ENCODE results near the gene NEK8. TPM values are rescaled to one million over a fixed set of nuclear protein-coding genes. Genes with fewer than 3 reads are reported as not detected.
"Not testable (repeated sequence)": the region's sequence is repeated elsewhere in the genome, so short reads cannot be mapped to it uniquely, and the experiment has no call there.

NEK8 gene
- total and polyA plus RNA-seq, 2 experiments from 2014 or later, result 5.0 to 13.6 TPM

DNA sequence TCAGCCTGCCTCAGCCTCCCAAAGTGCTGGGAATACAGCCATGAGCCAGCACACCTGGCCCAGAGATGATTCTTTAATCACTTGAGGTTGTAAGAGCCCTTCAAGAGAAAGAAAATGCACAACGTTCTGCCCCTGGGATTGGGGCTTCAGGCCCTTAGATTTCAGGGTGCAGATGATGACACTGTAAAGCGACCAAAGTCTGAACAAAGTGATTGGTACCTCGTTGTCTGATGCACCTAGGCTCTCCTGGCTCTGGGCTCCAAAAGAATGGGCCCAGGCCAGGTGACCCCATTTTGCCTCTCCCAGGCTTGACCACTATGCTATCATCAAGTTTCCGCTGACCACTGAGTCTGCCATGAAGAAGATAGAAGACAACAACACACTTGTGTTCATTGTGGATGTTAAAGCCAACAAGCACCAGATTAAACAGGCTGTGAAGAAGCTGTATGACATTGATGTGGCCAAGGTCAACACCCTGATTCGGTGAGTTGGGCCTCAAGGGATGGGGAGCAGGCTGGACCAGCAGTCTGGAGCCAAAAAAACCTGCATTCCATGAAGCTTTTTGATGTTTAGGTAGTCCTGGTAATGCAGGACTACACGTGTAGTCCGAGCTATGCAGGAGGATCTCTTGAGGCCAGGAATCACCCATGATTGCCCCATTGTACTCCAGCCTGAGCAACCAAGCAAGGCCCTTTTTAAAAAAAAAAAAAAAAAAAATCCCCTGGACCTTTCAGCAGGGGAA is 6.0 kb upstream of the NEK8 start:
- Histone ChIP-seq H3K27ac (no peak overlapping the region), H3K4me3 (no peak overlapping the region), H3K27me3 (no peaks in the 10 kb centered on the region), H3K4me1 (ENCODE audit: low read depth) (peaks cover 15% of the 10 kb centered on the region), H3K9me3 (ENCODE audit: low read depth) (no peaks in the 10 kb centered on the region), H3K36me3 (peaks cover 21% of the 10 kb centered on the region)
- no peak for TF ChIP-seq CTCF (IDR thresholded peaks at IDR 0.05; ENCODE audit: low read depth, low read length)
- DNase-seq (ENCODE audit: low read depth in 1 of 2, low spot score in 1 of 2), result no peak

- no peaks in the 10 kb centered on the region for H3K27me3 ChIP-seq
- peaks cover 15% of the 10 kb centered on the region for H3K4me1 ChIP-seq (ENCODE audit: low read depth)
- peaks cover 21% of the 10 kb centered on the region for H3K36me3 ChIP-seq
- no peaks in the 10 kb centered on the region for H3K9me3 ChIP-seq (ENCODE audit: low read depth)
- H3K27ac ChIP-seq, result no peak overlapping the region
- TF ChIP-seq CTCF (IDR thresholded peaks at IDR 0.05; ENCODE audit: low read depth, low read length), result no peak
- H3K4me3 ChIP-seq, result no peak overlapping the region
- DNase-seq (ENCODE audit: low read depth in 1 of 2, low spot score in 1 of 2), result no peak
Measured at GRCh38 chr17:28723159-28723835, 5.3 kb upstream of the NEK8 start.

DNA sequence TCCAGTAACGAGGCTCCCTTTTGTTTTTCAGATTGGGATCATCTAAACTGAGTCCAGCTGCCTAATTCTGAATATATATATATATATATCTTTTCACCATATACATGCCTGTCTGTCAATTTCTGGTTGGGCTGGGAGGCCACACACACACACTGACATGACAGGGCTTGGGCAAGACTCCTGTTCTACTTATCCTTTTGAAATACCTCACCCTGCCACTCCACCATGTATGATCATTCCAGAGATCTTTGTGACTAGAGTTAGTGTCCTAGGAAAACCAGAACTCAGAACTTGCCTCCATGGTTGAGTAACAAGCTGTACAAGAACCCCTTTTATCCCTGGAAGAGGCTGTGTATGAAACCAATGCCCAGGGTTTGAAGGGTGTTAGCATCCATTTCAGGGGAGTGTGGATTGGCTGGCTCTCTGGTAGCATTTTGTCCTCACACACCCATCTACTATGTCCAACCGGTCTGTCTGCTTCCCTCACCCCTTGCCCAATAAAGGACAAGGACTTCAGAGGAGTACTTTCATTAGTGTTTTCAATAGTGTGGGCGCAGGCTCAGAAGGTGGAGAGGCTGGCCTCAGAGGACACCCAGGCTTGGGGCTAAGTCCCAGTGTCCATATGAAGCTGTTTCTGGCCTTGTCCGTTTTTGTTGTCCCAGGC is 4.6 kb upstream of the NEK8 start:
- not testable (repeated sequence) for H3K9me3 ChIP-seq (ENCODE audit: low read depth); H3K4me3 ChIP-seq; DNase-seq (ENCODE audit: low read depth in 1 of 2, low spot score in 1 of 2); H3K27me3 ChIP-seq; H3K27ac ChIP-seq; H3K4me1 ChIP-seq (ENCODE audit: low read depth)
- peaks cover 21% of the 10 kb centered on the region for H3K36me3 ChIP-seq

DNA sequence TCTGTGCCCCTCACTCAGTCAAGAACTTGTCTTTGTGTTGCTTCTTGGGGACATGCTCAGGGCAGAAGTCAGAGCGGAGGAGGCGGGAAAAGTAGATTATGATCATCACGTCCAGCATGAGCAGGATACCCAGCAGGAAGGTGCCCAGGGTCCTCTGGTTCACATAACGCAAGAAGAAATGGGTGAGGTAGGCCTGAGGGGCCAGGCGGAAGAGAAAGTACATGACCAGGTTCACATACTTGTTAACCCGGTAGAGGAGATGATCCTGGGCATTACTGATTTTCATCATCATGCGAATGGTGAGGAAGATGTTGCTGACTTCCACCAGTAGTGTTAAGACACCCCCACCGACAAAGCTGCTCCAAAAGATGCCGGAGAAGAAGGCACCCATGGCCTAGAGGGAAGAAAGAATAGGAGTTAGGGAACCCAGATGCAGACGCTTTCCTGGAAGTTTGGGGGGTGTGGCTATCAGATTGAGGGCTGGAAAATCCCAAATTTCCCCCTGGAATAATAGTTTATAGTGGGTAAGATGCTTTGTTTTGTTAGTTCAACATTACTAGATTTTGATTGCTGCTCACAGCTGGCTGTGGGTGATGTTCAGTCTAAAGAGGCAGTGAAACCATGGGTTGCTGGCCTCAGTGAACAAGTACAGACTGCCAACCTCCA is 4.0 kb upstream of the NEK8 start:
- TF ChIP-seq CTCF (IDR thresholded peaks at IDR 0.05; ENCODE audit: low read depth, low read length), result no peak
- Histone ChIP-seq H3K9me3 (ENCODE audit: low read depth) (no peaks in the 10 kb centered on the region), H3K4me1 (ENCODE audit: low read depth) (peaks cover 6% of the 10 kb centered on the region), H3K27ac (peak overlapping the region; percentile 69), H3K27me3 (no peaks in the 10 kb centered on the region), H3K4me3 (peak overlapping the region; percentile 78), H3K36me3 (peaks cover 21% of the 10 kb centered on the region)
- DNase-seq (ENCODE audit: low read depth in 1 of 2, low spot score in 1 of 2), result no peak

DNA sequence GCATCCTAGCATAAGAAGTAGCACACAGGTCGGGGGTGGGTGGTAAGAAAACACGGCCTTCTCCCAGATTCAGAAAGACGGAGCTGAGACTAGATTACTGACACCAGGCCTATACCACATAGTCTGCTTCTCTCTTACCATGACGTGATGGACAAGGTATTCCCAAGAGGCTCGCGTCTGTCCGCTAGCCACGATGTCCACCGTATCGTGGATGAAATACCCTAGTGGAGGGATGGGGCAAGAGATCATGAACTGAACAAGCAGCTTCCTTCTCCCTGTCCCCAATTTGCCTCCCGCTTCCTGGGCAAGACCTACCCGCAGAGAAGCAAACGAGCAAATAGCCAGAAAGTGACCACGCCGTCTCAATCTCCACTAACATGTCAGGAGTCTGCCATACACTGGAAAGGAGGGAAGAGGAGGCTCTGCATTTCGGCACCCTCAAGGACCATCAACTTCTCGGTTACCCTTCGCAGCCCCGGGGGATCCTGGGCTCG is 3.4 kb upstream of the NEK8 start:
- peak overlapping the region; percentile 78 for H3K4me3 ChIP-seq
- peaks cover 6% of the 10 kb centered on the region for H3K4me1 ChIP-seq (ENCODE audit: low read depth)
- H3K27me3 ChIP-seq, result no peaks in the 10 kb centered on the region
- no peak for TF ChIP-seq CTCF (IDR thresholded peaks at IDR 0.05; ENCODE audit: low read depth, low read length)
- peaks cover 21% of the 10 kb centered on the region for H3K36me3 ChIP-seq
- H3K9me3 ChIP-seq (ENCODE audit: low read depth), result no peaks in the 10 kb centered on the region
- peak in 1 of 2 donors; percentile 63 for DNase-seq (ENCODE audit: low read depth in 1 of 2, low spot score in 1 of 2)
- H3K27ac ChIP-seq, result peak overlapping the region; percentile 69
